CD4-positive, alpha-beta memory T cell (primary cell): Measurements from ENCODE around the gene NFE2L2. TPM values are rescaled to one million over a fixed set of nuclear protein-coding genes. Genes with fewer than 3 reads are reported as not detected.
"Not testable (repeated sequence)": the region's sequence is repeated elsewhere in the genome, so short reads cannot be mapped to it uniquely, and the experiment has no call there.

Experiments used
- CTCF ChIA-PET: fragments of 350-600 bp; sonication (Branson Sonifier 250); formaldehyde crosslinking; loops from one replicate; lab custom pipeline; 2021; ENCODE audit warnings: inconsistent platforms; ENCODE audit not compliant: partially characterized antibody; lab: Charles Lee
- POLR2A ChIA-PET: fragments of 350-600 bp; sonication (Branson Sonifier 250); formaldehyde crosslinking; loops from one replicate; lab custom pipeline; 2021; ENCODE audit not compliant: partially characterized antibody; lab: Charles Lee
- DNase-seq, 5 donors: peaks; one replicate each; pipeline versions ENCODE4 v3.0.0 to v3.0.0-alpha.2; 2020 to 2022; ENCODE audit warnings: mixed read lengths in 1 of 5
- H3K27ac ChIP-seq: one replicate; pipeline ENCODE4 v1.7.0; 2013; ENCODE audit warnings: low read depth, low read length
- H3K27me3 ChIP-seq: 2 replicates; pipeline ENCODE4 v1.7.0; 2013; ENCODE audit warnings: mild to moderate bottlenecking, low read length, moderate library complexity; ENCODE audit not compliant: insufficient read depth
- H3K36me3 ChIP-seq: 2 replicates; pipeline ENCODE4 v1.7.0; 2013; ENCODE audit warnings: mild to moderate bottlenecking, low read length, moderate library complexity; ENCODE audit not compliant: insufficient read depth
- H3K4me1 ChIP-seq: 2 replicates; pipeline ENCODE4 v1.7.0; 2013; ENCODE audit warnings: mild to moderate bottlenecking, low read length, moderate library complexity; ENCODE audit not compliant: insufficient read depth
- H3K4me3 ChIP-seq, 2 donors: one replicate each; pipeline ENCODE4 v1.7.0; 2013; ENCODE audit warnings: low read length in 2 of 2, mild to moderate bottlenecking in 1 of 2
- H3K9me3 ChIP-seq, 2 donors: one replicate each; pipeline ENCODE4 v1.7.0; 2013; ENCODE audit warnings: low read length in 2 of 2, control low read depth in 1 of 2; ENCODE audit not compliant: control insufficient read depth in 1 of 2
- H3K27ac Mint-ChIP-seq, 7 donors: one replicate each; pipeline ENCODE4 v1.8.0; 2020 to 2021; ENCODE audit warnings: mixed read lengths in 7 of 7, mild to moderate bottlenecking in 6 of 7, inconsistent platforms in 3 of 7, moderate library complexity in 3 of 7
- H3K27me3 Mint-ChIP-seq, 2 donors: one replicate each; pipeline ENCODE4 v1.8.0; 2020 to 2021; ENCODE audit warnings: mixed read lengths in 2 of 2
- H3K36me3 Mint-ChIP-seq, 2 donors: one replicate each; pipeline ENCODE4 v1.8.0; 2020 to 2021; ENCODE audit warnings: mixed read lengths in 2 of 2, inconsistent platforms in 1 of 2, mild to moderate bottlenecking in 1 of 2
- H3K4me1 Mint-ChIP-seq, 4 donors: one replicate each; pipeline ENCODE4 v1.8.0; 2020 to 2021; ENCODE audit warnings: mixed read lengths in 4 of 4, mild to moderate bottlenecking in 1 of 4
- H3K4me3 Mint-ChIP-seq, 8 donors: one replicate each; pipeline ENCODE4 v1.8.0; 2020 to 2021; ENCODE audit warnings: mixed read lengths in 8 of 8, mild to moderate bottlenecking in 7 of 8, moderate library complexity in 6 of 8, inconsistent platforms in 3 of 8
- H3K9me3 Mint-ChIP-seq, 8 donors: one replicate each; pipeline ENCODE4 v1.8.0; 2020 to 2021; ENCODE audit warnings: mixed read lengths in 8 of 8, mild to moderate bottlenecking in 5 of 8, inconsistent platforms in 3 of 8, moderate library complexity in 1 of 8
- intact Hi-C: fragments of 100-400 bp; cut with micrococcal nuclease; formaldehyde crosslinking; loops from one replicate; pipeline ENCODE4 v1.15.1; 2023
- polyA plus RNA-seq, 2 donors: library from polyadenylated mRNA; unstranded; fragments of 300-500 nt; fragmentation: Illumina TruSeq; gene quantifications; one replicate each; pipeline ENCODE4 v1.2.3, GENCODE V29; 2021
- total RNA-seq, 2 experiments: library from RNA; stranded (reverse); gene quantifications; one replicate each; pipeline ENCODE4 v1.2.3, GENCODE V29; 2021

Gene NFE2L2
- total and polyA plus RNA-seq, 4 experiments from 2014 or later: 39.6 to 86.9 (median 75.2) TPM

GRCh38 chr2:177247693-177248262 lies 16.7 kb downstream of the NFE2L2 start:
- CTCF ChIA-PET: interaction anchor here (1.8 to 2.6 kb wide), 2 partner anchors 16 to 83 kb away, joined by 5 to 10 read pairs; partner anchors contain the start of gene NFE2L2
- H3K4me3 ChIP-seq: no peak overlapping the region
- peaks cover 79% of the 10 kb centered on the region for H3K4me1 ChIP-seq
- no peak overlapping the region for H3K4me3 Mint-ChIP-seq
- peaks cover 62 to 93% (median 74%) of the 10 kb centered on the region in 4 donors for H3K4me1 Mint-ChIP-seq
- H3K9me3 Mint-ChIP-seq: no peaks in the 10 kb centered on the region
- DNase-seq: no peak
- POLR2A ChIA-PET: interaction anchor here (0.6 to 2.5 kb wide), 5 partner anchors 8 to 61 kb away, joined by 3 to 21 read pairs (median 5); partner anchors contain the start of genes HNRNPA3 and NFE2L2
- intact Hi-C loops: no loop called here
- peak overlapping the region in 3 of 7 donors; percentile 13 to 60 (median 47) for H3K27ac Mint-ChIP-seq
- no peaks in the 10 kb centered on the region for H3K36me3 ChIP-seq
- H3K27me3 ChIP-seq: no peaks in the 10 kb centered on the region
- H3K36me3 Mint-ChIP-seq: peaks cover 15 to 40% of the 10 kb centered on the region in 2 donors
- no peak overlapping the region for H3K27ac ChIP-seq
- H3K9me3 ChIP-seq: no peaks in the 10 kb centered on the region
- no peaks in the 10 kb centered on the region for H3K27me3 Mint-ChIP-seq

DNA sequence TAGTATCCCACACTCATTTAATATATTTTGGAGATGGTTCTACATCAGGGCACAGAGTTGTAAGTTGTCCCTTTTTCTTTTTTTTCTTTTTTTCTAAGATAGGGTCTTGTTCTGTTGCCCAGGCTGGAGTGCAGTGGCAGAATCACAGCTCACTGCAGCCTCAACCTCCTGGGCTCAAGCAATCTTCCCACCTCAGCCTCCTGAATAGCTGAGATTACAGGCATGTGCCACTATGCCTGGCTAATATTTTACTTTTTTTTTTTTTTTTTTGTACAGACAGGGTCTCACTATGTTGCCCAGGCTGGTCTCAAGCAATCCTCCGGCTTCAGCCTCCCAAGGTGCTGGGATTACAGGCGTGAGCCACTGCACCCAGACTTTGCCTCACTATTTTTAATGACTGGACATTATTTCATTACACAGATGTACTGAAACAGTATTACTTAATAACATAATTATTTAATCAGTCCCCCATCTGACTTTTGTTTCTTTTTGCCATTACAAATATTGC lies 17.9 kb downstream of the NFE2L2 start:
- CTCF ChIA-PET: interaction anchor here (3.7 kb wide), 1 partner anchor 17 kb away, joined by 19 read pairs; the partner anchor contains the start of gene NFE2L2

DNA sequence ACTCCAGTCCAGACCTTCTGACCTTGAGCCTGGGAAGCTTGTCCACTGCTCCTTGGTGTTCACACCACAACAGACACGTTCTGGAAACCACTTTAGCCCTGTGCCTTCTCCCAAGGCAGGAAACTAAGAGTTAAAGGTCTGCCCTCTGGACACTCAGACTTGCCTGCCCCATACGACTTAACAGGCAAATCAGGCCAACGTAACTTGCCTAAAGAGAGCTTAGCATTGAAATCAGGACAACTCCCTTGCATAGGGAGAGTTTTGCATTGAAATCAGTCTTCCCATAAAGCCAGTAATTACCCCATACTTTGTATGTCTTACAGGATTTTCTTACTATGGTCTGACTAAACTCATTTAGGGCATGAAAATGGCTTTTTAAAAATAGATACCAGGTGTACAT lies 18.5 kb downstream of the NFE2L2 start:
- H3K4me1 ChIP-seq: peaks cover 79% of the 10 kb centered on the region
- H3K27ac ChIP-seq: no peak overlapping the region
- Mint-ChIP-seq H3K4me1 (peaks cover 64 to 93% (median 76%) of the 10 kb centered on the region in 4 donors), H3K27ac (peak overlapping the region in 6 of 7 donors; percentile 47 to 76 (median 61)), H3K4me3 (peak overlapping the region in 3 of 8 donors; percentile 6 to 43 (median 23)), H3K27me3 (no peaks in the 10 kb centered on the region), H3K36me3 (peaks cover 10 to 37% of the 10 kb centered on the region in 2 donors), H3K9me3 (no peaks in the 10 kb centered on the region)
- no peaks in the 10 kb centered on the region for H3K9me3 ChIP-seq
- H3K4me3 ChIP-seq: no peak overlapping the region
- no peaks in the 10 kb centered on the region for H3K36me3 ChIP-seq
- no peak for DNase-seq
- no peaks in the 10 kb centered on the region for H3K27me3 ChIP-seq
- intact Hi-C loops: no loop called here
- POLR2A ChIA-PET: interaction anchor here (1.3 to 1.7 kb wide), 3 partner anchors 10 to 34 kb away, joined by 3 to 8 read pairs (median 4); partner anchors contain the start of gene NFE2L2
- CTCF ChIA-PET: interaction anchor here (3.7 kb wide), 1 partner anchor 18 kb away, joined by 19 read pairs; the partner anchor contains the start of gene NFE2L2

More for the DNA sequence above, 17.9 kb downstream of the NFE2L2 start:
- peaks cover 65 to 93% (median 76%) of the 10 kb centered on the region in 4 donors for H3K4me1 Mint-ChIP-seq
- intact Hi-C loops, H3K9me3 ChIP-seq, DNase-seq, H3K27me3 Mint-ChIP-seq, H3K27me3 ChIP-seq, H3K9me3 Mint-ChIP-seq, H3K27ac ChIP-seq, H3K4me3 ChIP-seq, H3K36me3 ChIP-seq: not testable (repeated sequence)
- H3K4me3 Mint-ChIP-seq: peak overlapping the region in 2 of 8 donors; percentile 30 to 43
- POLR2A ChIA-PET: interaction anchor here (1.7 kb wide), 1 partner anchor 35 kb away, joined by 4 read pairs; no protein-coding TSS in a partner anchor
- peak overlapping the region in 6 of 7 donors; percentile 22 to 76 (median 56) for H3K27ac Mint-ChIP-seq
- peaks cover 79% of the 10 kb centered on the region for H3K4me1 ChIP-seq
- peaks cover 12 to 43% of the 10 kb centered on the region in 2 donors for H3K36me3 Mint-ChIP-seq

- Mint-ChIP-seq H3K27me3 (no peaks in the 10 kb centered on the region), H3K27ac (peak overlapping the region; percentile 7 to 89 (median 52)), H3K4me1 (peaks cover 63 to 93% (median 76%) of the 10 kb centered on the region in 4 donors), H3K9me3 (no peaks in the 10 kb centered on the region), H3K4me3 (peak overlapping the region in 4 of 8 donors; percentile 4 to 68 (median 20)), H3K36me3 (peaks cover 10 to 29% of the 10 kb centered on the region in 2 donors)
- intact Hi-C loops: no loop called here
- Histone ChIP-seq H3K4me1 (peaks cover 79% of the 10 kb centered on the region), H3K4me3 (no peak overlapping the region), H3K9me3 (no peaks in the 10 kb centered on the region), H3K36me3 (no peaks in the 10 kb centered on the region), H3K27me3 (no peaks in the 10 kb centered on the region), H3K27ac (no peak overlapping the region)
- ChIA-PET POLR2A (interaction anchor here (0.6 to 1.7 kb wide), 5 partner anchors 9 to 33 kb away, joined by 3 to 8 read pairs (median 3); partner anchors contain the start of gene NFE2L2), CTCF (interaction anchor here (3.7 kb wide), 1 partner anchor 19 kb away, joined by 19 read pairs; the partner anchor contains the start of gene NFE2L2)
- DNase-seq: no peak
Observed at GRCh38 chr2:177245010-177245422, 19.5 kb downstream of the NFE2L2 start.

GRCh38 chr2:177244244-177244771 lies 20.2 kb downstream of the NFE2L2 start:
- POLR2A ChIA-PET: interaction anchor here (0.6 to 1.6 kb wide), 4 partner anchors 9 to 27 kb away, joined by 3 to 8 read pairs (median 3); partner anchors contain the start of gene NFE2L2
- no peaks in the 10 kb centered on the region for H3K27me3 Mint-ChIP-seq
- peak overlapping the region in 5 of 7 donors; percentile 23 to 81 (median 55) for H3K27ac Mint-ChIP-seq
- H3K4me1 ChIP-seq: peaks cover 83% of the 10 kb centered on the region
- no peaks in the 10 kb centered on the region for H3K9me3 Mint-ChIP-seq
- H3K9me3 ChIP-seq: no peaks in the 10 kb centered on the region
- intact Hi-C loops: no loop called here
- H3K27me3 ChIP-seq: no peaks in the 10 kb centered on the region
- no peak overlapping the region for H3K27ac ChIP-seq
- no peak overlapping the region for H3K4me3 ChIP-seq
- peak overlapping the region in 4 of 8 donors; percentile 18 to 48 (median 34) for H3K4me3 Mint-ChIP-seq
- peak in 1 of 5 donors; percentile 54 for DNase-seq
- CTCF ChIA-PET: interaction anchor here (3.7 kb wide), 1 partner anchor 19 kb away, joined by 19 read pairs; the partner anchor contains the start of gene NFE2L2
- peaks cover 10 to 27% of the 10 kb centered on the region in 2 donors for H3K36me3 Mint-ChIP-seq
- H3K36me3 ChIP-seq: no peaks in the 10 kb centered on the region
- H3K4me1 Mint-ChIP-seq: peaks cover 63 to 96% (median 77%) of the 10 kb centered on the region in 4 donors

- intact Hi-C loops: no loop called here
- POLR2A ChIA-PET: interaction anchor here (0.9 to 1.5 kb wide), 4 partner anchors 10 to 21 kb away, joined by 3 to 5 read pairs (median 3); partner anchors contain the start of gene NFE2L2
- H3K27ac ChIP-seq: no peak overlapping the region
- Mint-ChIP-seq H3K4me1 (peaks cover 63 to 96% (median 77%) of the 10 kb centered on the region in 4 donors), H3K36me3 (peaks cover 7 to 25% of the 10 kb centered on the region in 2 donors), H3K4me3 (peak overlapping the region in 6 of 8 donors; percentile 43 to 78 (median 66)), H3K27ac (peak overlapping the region in 6 of 7 donors; percentile 58 to 91 (median 77)), H3K9me3 (no peaks in the 10 kb centered on the region), H3K27me3 (no peaks in the 10 kb centered on the region)
- H3K4me1 ChIP-seq: peaks cover 88% of the 10 kb centered on the region
- no peaks in the 10 kb centered on the region for H3K9me3 ChIP-seq
- H3K36me3 ChIP-seq: no peaks in the 10 kb centered on the region
- DNase-seq: no peak
- H3K27me3 ChIP-seq: no peaks in the 10 kb centered on the region
- CTCF ChIA-PET: interaction anchor here (3.7 kb wide), 1 partner anchor 20 kb away, joined by 19 read pairs; the partner anchor contains the start of gene NFE2L2
- no peak overlapping the region for H3K4me3 ChIP-seq
Observed at GRCh38 chr2:177243476-177243875, 21.1 kb downstream of the NFE2L2 start.
